Neural cell (in vitro differentiated cells): Measurements from ENCODE around the gene ADAM10. TPM values are rescaled to one million over a fixed set of nuclear protein-coding genes. Genes with fewer than 3 reads are reported as not detected.

ENCODE experiments used
- H2AFZ ChIP-seq: fragments of 200-600, 300-800 bp; sonication (generic), shearing (Covaris generic); 2 replicates; pipeline ENCODE4 v1.6.0; 2014; ENCODE audit warnings: low read depth, mild to moderate bottlenecking, antibody characterized with exemption, low read length, moderate library complexity
- H3F3A ChIP-seq: fragments of 200-600 bp; shearing (Covaris generic); 2 replicates; pipeline ENCODE4 v1.6.1; 2016; ENCODE audit warnings: mild to moderate bottlenecking, moderate library complexity, mixed read lengths, antibody characterized with exemption, low read length; ENCODE audit not compliant: insufficient read depth, poor library complexity, severe bottlenecking
- H3K27ac ChIP-seq: fragments of 200-600, 300-800 bp; sonication (generic), shearing (Covaris generic); 2 replicates; pipeline ENCODE4 v1.5.1; 2014; ENCODE audit warnings: mild to moderate bottlenecking, low read length, moderate library complexity
- H3K27me3 ChIP-seq: fragments of 300-800, 200-600 bp; sonication (generic), shearing (Covaris generic); 2 replicates; pipeline ENCODE4 v1.6.0; 2014; ENCODE audit warnings: mild to moderate bottlenecking, low read depth, low read length, moderate library complexity; ENCODE audit not compliant: insufficient read depth
- H3K36me3 ChIP-seq: fragments of 300-800, 200-600 bp; sonication (generic), shearing (Covaris generic); 2 replicates; pipeline ENCODE4 v1.5.1; 2014; ENCODE audit warnings: mild to moderate bottlenecking, antibody characterized with exemption, low read length, moderate library complexity; ENCODE audit not compliant: insufficient read depth
- H3K4me2 ChIP-seq: fragments of 300-800, 200-600 bp; sonication (generic), shearing (Covaris generic); 2 replicates; pipeline ENCODE4 v1.6.0; 2014; ENCODE audit warnings: mild to moderate bottlenecking, low read length
- H3K4me3 ChIP-seq: fragments of 300-800, 200-600 bp; sonication (generic), shearing (Covaris generic); 2 replicates; pipeline ENCODE4 v1.5.1; 2014; ENCODE audit warnings: mild to moderate bottlenecking, low read length, moderate library complexity
- H3K79me2 ChIP-seq: fragments of 200-600 bp; shearing (Covaris generic); replicated peaks from 2 replicates; pipeline ENCODE4 v1.6.0; 2014; ENCODE audit warnings: mild to moderate bottlenecking, low read length, moderate library complexity; ENCODE audit not compliant: insufficient read depth
- H3K9ac ChIP-seq: fragments of 300-800, 200-600 bp; sonication (generic), shearing (Covaris generic); 2 replicates; pipeline ENCODE4 v1.6.1; 2016; ENCODE audit warnings: mild to moderate bottlenecking, low read length, mixed read lengths
- H3K9me2 ChIP-seq: fragments of 200-600 bp; shearing (Covaris generic); 2 replicates; pipeline ENCODE4 v1.6.1; 2016; ENCODE audit warnings: mild to moderate bottlenecking, low read length, mixed read lengths; ENCODE audit not compliant: insufficient read depth
- H3K9me3 ChIP-seq: fragments of 200-600, 300-800 bp; sonication (generic), shearing (Covaris generic); 2 replicates; pipeline ENCODE4 v1.6.1; 2016; ENCODE audit warnings: mild to moderate bottlenecking, mixed run types, low read length, moderate library complexity, mixed read lengths
- H4K20me1 ChIP-seq: fragments of 200-600 bp; shearing (Covaris generic); 2 replicates; pipeline ENCODE4 v1.6.1; 2016; ENCODE audit warnings: mild to moderate bottlenecking, mixed run types; ENCODE audit not compliant: insufficient read depth
- CTCF ChIP-seq: fragments of 450-650 bp; IDR thresholded peaks from 2 replicates; pipeline ENCODE4 v1.5.1; 2014; ENCODE audit warnings: antibody characterized with exemption, mild to moderate bottlenecking, moderate library complexity; ENCODE audit not compliant: poor library complexity, severe bottlenecking
- EP300 ChIP-seq: fragments of 450-650 bp; conservative IDR thresholded peaks from 2 replicates; pipeline ENCODE4 v1.6.1; 2014; ENCODE audit warnings: antibody characterized with exemption, mild to moderate bottlenecking, moderate library complexity; ENCODE audit not compliant: poor library complexity, severe bottlenecking
- EZH2 ChIP-seq: fragments of 200-600, 300-800 bp; shearing (Covaris generic), sonication (generic); IDR thresholded peaks from 2 replicates; pipeline ENCODE4 v1.6.1; 2014; ENCODE audit warnings: antibody characterized with exemption, low read length, borderline replicate concordance, mild to moderate bottlenecking; ENCODE audit not compliant: insufficient read depth, poor library complexity, severe bottlenecking
- MXI1 ChIP-seq: fragments of 450-650 bp; conservative IDR thresholded peaks from 2 replicates; pipeline ENCODE4 v1.6.1; 2014; ENCODE audit warnings: antibody characterized with exemption, mild to moderate bottlenecking; ENCODE audit not compliant: poor library complexity, severe bottlenecking
- POLR2AphosphoS5 ChIP-seq: IDR thresholded peaks from 2 replicates; pipeline ENCODE4 v1.6.1; 2012
- RAD21 ChIP-seq: fragments of 450-650 bp; conservative IDR thresholded peaks from 2 replicates; pipeline ENCODE4 v1.6.1; 2014; ENCODE audit warnings: antibody characterized with exemption, mild to moderate bottlenecking, moderate library complexity
- REST ChIP-seq: IDR thresholded peaks from 2 replicates; pipeline ENCODE4 v1.6.1; 2012; ENCODE audit warnings: borderline replicate concordance
- SMC3 ChIP-seq: fragments of 450-650 bp; conservative IDR thresholded peaks from 2 replicates; pipeline ENCODE4 v1.6.1; 2014; ENCODE audit warnings: antibody characterized with exemption, mild to moderate bottlenecking, moderate library complexity; ENCODE audit not compliant: poor library complexity
- TAF1 ChIP-seq: IDR thresholded peaks from 2 replicates; pipeline ENCODE4 v1.6.1; 2012; ENCODE audit warnings: low read depth
- polyA plus RNA-seq: library from polyadenylated mRNA; depleted of rRNA; stranded (reverse); fragments of >200 nt; gene quantifications from 2 replicates; pipeline ENCODE4 v1.2.3, GENCODE V29; 2014

The ADAM10 gene
- polyA plus RNA-seq, 1 donor from 2014 or later: 66.3 TPM

GRCh38 chr15:58710701-58711100 is 38.8 kb downstream of the ADAM10 start:
- Histone ChIP-seq H3K9ac (no peak overlapping the region), H3K27me3 (no peaks in the 10 kb centered on the region), H3K79me2 (peaks cover 6% of the 10 kb centered on the region), H3K4me3 (no peak overlapping the region), H3K9me3 (no peaks in the 10 kb centered on the region), H3K27ac (no peak overlapping the region), H3K36me3 (no peaks in the 10 kb centered on the region), H3K4me2 (no peak overlapping the region), H4K20me1 (no peaks in the 10 kb centered on the region), H3F3A (no peaks in the 10 kb centered on the region), H2AFZ (no peak overlapping the region), H3K9me2 (no peaks in the 10 kb centered on the region)
- TF ChIP-seq EP300 (no peak), CTCF (no peak), REST (no peak), POLR2AphosphoS5 (no peak), RAD21 (no peak), MXI1 (no peak), EZH2 (no peak), TAF1 (no peak), SMC3 (no peak)

GRCh38 chr15:58707397-58707796 is 42.1 kb downstream of the ADAM10 start:
- H3K9ac ChIP-seq: no peak overlapping the region
- no peaks in the 10 kb centered on the region for H3F3A ChIP-seq
- H3K36me3 ChIP-seq: no peaks in the 10 kb centered on the region
- peaks cover 14% of the 10 kb centered on the region for H3K79me2 ChIP-seq
- H4K20me1 ChIP-seq: no peaks in the 10 kb centered on the region
- H3K9me2 ChIP-seq: no peaks in the 10 kb centered on the region
- H3K4me2 ChIP-seq: no peak overlapping the region
- H3K27ac ChIP-seq: no peak overlapping the region
- no peaks in the 10 kb centered on the region for H3K27me3 ChIP-seq
- no peak for TF ChIP-seq RAD21
- no peak for TF ChIP-seq MXI1
- TF ChIP-seq TAF1: no peak
- no peak for TF ChIP-seq EZH2
- no peak for TF ChIP-seq CTCF
- TF ChIP-seq SMC3: no peak
- no peak for TF ChIP-seq REST
- TF ChIP-seq POLR2AphosphoS5: no peak
- TF ChIP-seq EP300: no peak
- no peak overlapping the region for H2AFZ ChIP-seq
- no peaks in the 10 kb centered on the region for H3K9me3 ChIP-seq
- H3K4me3 ChIP-seq: no peak overlapping the region
